Ramos (cell line): ENCODE measurements around the gene LDLR.
"Not testable (repeated sequence)": the region's sequence is repeated elsewhere in the genome, so short reads cannot be mapped to it uniquely, and the experiment has no call there.

ENCODE experiments used
- in situ Hi-C: fragments of 300-500 bp; cut with MboI; formaldehyde crosslinking; loops from one replicate; pipeline ENCODE4 v1.14.3; 2022; ENCODE audit warnings: low sequenced_read_pairs; ENCODE audit not compliant: unreplicated experiment

The LDLR gene

GRCh38 chr19:11137542-11138384, 48.5 kb downstream of the LDLR start:
- in situ Hi-C loops, result no loop called here

DNA sequence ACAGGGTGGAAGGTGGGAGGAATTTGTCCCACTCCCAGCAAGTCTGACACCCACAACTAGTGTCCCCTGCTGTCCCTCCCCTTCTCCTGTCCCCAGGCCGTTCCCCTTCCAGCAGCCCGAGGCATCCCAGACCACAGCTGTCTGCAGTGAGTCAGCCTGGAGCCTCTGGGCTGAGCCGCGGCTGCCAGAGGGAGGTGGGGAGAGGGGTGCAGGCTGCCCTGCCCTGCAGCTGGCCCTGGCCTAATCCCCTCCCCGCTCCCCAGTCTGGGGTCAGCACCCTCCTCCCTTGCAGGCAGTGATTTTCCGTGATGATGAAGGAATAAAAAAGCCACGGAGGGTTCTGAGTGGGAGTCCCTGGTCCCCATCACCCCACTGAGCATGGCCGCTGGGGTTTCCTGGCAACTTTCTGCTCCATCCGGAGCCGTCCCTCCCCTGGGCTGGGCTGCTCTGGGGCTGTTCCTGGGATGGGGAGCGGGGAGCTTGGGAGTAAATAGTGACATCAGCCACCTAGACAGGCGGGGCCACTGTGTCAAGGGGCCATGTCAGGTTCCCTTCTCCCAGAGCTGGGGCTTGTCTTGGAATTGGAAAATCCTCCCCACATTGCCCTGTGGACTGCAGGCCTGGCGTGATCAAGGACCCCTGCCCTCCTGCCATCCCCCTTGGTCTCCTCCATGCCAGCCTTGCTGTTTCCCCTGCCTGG, 49.5 kb downstream of the LDLR start:
- in situ Hi-C loops, result no loop called here

DNA sequence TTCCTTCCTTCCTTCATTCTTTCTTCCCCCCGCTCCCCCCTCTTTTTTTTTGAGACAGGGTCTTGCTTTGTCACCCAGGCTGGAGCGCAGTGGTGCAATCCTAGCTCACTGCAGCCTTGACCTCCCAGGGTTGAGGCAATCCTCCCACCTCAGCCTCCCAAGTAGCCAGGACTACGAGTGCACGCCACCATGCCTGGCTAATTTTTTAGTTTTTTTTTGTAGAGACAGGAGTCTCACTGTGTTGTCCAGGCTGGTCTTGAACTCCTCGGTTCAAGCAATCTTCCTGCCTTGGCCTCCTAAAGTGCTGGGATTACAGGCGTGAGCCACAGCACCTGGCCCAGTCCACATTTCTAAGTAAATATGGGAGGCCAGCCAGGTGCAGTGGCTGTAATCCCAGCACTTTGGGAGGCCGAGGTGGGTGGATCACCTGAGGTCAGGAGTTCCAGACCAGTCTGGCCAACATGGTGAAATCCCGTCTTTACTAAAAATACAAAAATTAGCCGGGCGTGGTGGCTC, 50.8 kb downstream of the LDLR start:
- in situ Hi-C loops, result not testable (repeated sequence)

DNA sequence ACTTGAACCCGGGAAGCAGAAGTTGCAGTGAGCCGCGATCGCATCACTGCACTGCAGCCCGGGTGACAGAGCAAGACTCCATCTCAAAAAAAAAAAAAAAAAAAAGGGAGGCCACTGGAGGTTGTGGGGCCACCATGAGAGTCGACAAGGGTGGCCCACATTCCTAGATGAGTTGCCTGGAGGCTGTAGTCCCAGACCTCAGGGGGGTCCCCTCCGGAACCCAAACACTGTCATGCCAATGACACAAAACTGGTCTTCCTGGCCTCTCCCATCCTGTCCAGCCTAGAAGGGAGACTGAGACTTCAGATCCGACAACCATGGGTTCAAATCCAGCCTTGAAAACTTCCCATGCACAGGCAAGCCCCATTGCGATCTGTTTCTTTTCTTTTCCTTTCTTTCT, 51.6 kb downstream of the LDLR start:
- in situ Hi-C loops, result no loop called here

DNA sequence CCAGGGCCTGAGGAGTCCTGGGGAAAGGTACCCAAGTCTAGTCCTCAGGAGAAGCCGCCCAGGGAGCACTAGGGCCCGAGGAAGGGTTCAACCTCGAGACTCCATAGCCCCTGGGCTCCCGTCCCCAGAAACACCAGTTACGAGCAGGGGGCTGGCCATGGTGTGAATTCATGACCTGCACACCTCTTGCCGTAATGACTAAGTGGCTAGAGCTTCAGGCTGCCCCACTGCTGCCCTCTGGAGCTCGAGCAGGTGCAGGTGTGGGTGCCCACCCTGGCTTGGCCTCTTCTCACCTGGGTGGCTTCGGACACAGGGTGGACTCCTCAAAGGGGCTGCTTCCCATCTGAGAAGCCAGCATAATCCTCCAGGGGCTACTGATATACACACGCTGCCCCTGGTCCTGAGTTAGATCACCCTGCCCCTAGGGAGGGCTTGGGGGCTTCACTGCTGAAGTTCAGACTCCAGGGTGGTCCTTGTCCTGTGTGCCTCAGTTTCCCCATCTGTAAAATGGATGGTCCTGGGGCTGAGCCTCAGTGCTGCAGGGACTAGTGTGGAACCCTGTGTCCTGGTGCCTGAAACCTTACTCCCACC, 52.8 kb downstream of the LDLR start:
- in situ Hi-C loops, result no loop called here

DNA sequence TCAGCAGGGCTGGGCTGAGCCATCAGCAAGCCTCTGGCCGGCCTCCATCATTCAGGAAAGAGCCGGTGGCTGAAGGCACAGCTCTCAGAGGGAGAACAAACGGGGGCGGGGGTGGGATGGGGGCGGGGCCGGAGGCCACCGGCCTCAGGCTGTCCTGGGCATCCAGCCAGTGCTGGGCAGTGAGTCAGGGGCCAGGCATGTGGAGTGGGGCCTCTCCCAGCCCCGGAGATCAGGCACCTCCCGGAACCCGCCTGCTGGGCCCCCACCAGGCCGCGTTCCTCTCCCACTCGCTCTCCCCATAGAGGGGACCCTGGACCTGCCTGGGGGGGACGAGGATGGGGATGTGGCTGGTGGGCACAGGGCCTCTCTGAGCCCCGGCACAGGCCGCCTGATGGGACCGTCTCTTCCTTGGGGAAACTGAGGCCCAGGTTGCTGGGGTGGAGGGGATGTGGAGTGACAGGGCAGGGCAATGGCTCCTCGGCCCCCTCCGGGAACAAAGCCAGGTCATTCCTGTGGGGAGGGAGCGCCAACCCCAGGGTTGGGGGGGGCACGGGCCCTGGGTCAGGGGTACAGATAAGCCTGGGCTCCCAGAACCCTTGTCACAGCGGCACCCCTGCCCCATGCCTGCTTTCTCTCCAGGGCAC, 53.4 kb downstream of the LDLR start:
- in situ Hi-C loops, result no loop called here

- in situ Hi-C loops, result no loop called here
These were observed 56.3 kb downstream of the LDLR start for GRCh38 chr19:11145536-11145924.

DNA sequence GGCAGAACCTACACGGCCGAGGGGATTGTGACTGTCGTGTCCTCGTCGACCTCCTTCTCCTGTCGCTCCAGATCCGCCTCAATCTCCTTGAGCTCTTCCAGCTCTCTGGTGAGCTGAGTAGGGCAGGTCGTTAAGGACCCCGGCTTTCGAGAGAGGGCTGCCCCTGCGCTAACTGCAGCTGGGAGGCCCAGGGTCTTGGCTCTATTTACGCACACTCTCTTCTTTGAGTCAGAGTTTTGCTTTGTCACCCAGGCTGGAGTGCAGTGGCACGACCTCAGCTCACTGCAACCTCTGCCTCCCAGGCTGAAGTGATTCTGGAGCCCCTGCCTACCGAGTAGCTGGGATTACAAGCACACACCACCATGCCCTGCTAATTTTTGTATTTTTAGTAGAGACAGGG, 58.7 kb downstream of the LDLR start:
- in situ Hi-C loops, result no loop called here

- in situ Hi-C loops, result no loop called here
These were observed 61.9 kb downstream of the LDLR start for GRCh38 chr19:11151181-11151580.

DNA sequence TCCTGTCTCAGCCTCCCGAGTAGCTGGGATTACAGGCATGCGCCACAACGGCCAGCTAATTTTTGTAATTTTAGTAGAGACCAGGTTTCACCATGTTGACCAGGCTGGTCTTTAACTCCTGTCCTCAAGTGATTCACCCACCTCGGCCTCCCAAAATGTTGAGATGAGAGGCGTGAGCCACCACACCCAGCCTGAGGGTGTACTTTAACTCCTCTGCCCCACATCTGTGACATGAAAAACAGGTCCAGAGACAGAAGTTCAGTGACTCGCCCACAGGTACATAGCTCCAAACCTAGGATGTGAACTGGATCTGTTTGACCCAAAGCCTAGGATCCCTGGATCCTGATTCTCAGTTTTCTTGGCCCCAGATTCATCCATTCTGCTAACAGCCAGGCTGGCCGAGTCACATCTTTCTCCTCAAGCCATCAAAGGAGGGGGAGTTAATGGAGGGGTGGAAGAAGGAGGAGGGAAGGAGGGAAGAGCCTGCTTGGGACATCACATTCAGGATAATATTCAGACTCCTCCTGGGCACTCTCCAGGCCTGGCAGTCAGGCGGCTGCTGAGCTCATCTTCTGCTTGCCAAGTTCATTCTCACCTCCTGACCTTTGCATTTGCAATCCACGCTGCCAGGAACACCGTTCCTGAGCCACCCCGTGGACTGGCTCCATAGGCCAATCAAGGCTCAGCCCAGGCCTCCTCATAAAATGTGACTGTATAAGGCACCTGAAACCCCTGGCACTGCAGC, 63.2 kb downstream of the LDLR start:
- in situ Hi-C loops, result no loop called here

- in situ Hi-C loops, result no loop called here
These were observed 65.4 kb downstream of the LDLR start for GRCh38 chr19:11154683-11155047.

- in situ Hi-C loops, result no loop called here
These were observed 66.3 kb downstream of the LDLR start, which contains the start of gene SPC24 for GRCh38 chr19:11155373-11156120. Gene SPC24 (minus strand): TSS chr19:11155782. CDS start chr19:11155776, 6 bp downstream.

GRCh38 chr19:11159598-11160439, 70.6 kb downstream of the LDLR start:
- in situ Hi-C loops, result no loop called here

- in situ Hi-C loops, result not testable (repeated sequence)
These were observed 71.1 kb downstream of the LDLR start for GRCh38 chr19:11160440-11160768.

DNA sequence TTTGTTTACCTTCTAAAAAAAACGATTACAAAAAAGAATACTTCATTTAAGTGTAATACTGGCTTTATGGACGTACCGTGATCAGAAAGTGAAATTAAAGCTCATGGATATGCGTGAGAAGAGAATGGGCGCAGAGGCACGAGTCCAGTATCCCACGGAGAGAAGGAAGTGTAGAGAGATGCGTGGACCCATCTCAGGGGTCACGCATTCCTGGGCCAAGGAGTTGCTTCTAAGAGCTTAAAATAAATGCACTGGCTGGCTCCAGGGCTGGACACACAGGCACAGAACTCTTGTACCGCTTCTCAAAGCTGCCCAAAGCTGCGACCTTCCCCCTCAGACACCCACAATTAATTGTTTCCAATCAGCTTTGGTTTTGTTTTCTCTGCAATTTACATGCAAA, 75.0 kb downstream of the LDLR start:
- in situ Hi-C loops, result no loop called here

- in situ Hi-C loops, result no loop called here
These were observed 75.7 kb downstream of the LDLR start for GRCh38 chr19:11164879-11165406.

DNA sequence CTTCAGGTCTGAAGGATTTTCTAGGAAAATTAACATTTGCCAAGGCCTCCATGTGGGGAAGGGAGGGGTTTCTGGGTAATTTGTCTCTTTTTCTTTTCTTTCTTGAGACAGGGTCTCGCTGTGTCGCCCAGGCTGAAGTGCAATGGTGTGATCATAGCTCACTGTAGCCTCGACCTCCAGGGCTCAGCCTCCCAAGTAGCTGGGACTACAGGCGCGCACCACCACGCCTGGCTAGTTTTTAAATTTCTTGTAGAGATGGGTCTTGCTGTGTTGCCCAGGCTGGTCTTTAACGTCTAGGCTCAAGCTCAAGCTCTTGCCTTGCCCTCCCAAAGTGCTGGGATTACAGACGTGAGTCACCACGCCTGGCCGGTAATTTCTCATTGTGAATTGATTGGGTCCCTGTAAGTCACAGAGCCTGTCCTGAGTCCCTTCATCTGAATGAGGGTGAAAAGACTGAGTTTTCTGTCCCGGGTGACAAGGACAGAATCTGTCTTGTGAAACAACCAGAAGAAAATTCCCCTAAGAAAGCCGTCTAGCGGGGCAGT, 76.3 kb downstream of the LDLR start:
- in situ Hi-C loops, result no loop called here
